Measurements from ENCODE around the gene UGT1A9.

GRCh38 chr2:233728723-233729301 lies 57.1 kb downstream of the UGT1A9 start, which contains the start of gene UGT1A3:
- TF ChIP-seq EZH2 (IDR thresholded peaks at IDR 0.05; ENCODE audit: insufficient read depth, poor library complexity, severe bottlenecking) (no peak), EZH2phosphoT487 (IDR thresholded peaks at IDR 0.05; ENCODE audit: insufficient read depth, low read depth) (no peak)
